ENCODE measurements around the gene TMEM131. TPM values are rescaled to one million over a fixed set of nuclear protein-coding genes. Genes with fewer than 3 reads are reported as not detected.
A peak's percentile ranks its signal among the peaks of the same experiment; 100 is the strongest.

The TMEM131 gene
- total RNA-seq, 2 donors from 2014 or later = 39.0 to 43.0 TPM

- 92% methylated on average over 3 of the region's 3 CpGs; no CpG with 5 or more reads in 1 of the 2 experiments for WGBS, 2 experiments (ENCODE audit: insufficient coverage in 1 of 2, insufficient read length in 1 of 2)
- Mint-ChIP-seq H3K4me1 (peaks cover 37% of the 10 kb centered on the region), H3K27me3 (ENCODE audit: insufficient read depth) (no peaks in the 10 kb centered on the region), H3K4me3 (no peak overlapping the region), H3K27ac (no peak overlapping the region), H3K36me3 (ENCODE audit: low read depth) (no peaks in the 10 kb centered on the region), H3K9me3 (no peaks in the 10 kb centered on the region)
- no peaks in the 10 kb centered on the region for H3K36me3 ChIP-seq (ENCODE audit: control insufficient read depth, insufficient read depth, low read length)
- no peak overlapping the region for H3K4me3 ChIP-seq (ENCODE audit: low read length)
- H3K27me3 ChIP-seq (ENCODE audit: control insufficient read depth, insufficient read depth, low read length, poor library complexity, severe bottlenecking) = no peaks in the 10 kb centered on the region
- no peak for TF ChIP-seq CTCF (conservative IDR thresholded peaks at IDR 0.05)
- H3K27ac ChIP-seq (ENCODE audit: low read depth, low read length) = no peak overlapping the region
- no peak for DNase-seq
- H3K9me3 ChIP-seq (ENCODE audit: control insufficient read depth, low read length) = no peaks in the 10 kb centered on the region
- no peak overlapping the region for H3K9ac ChIP-seq (ENCODE audit: extremely low read depth, low read length, poor library complexity, severe bottlenecking)
- peaks cover 6% of the 10 kb centered on the region for H3K4me1 ChIP-seq (ENCODE audit: control insufficient read depth, insufficient read depth, low read length)
Observed at GRCh38 chr2:97718942-97719341, 276.8 kb downstream of the TMEM131 start.

- H3K9me3 Mint-ChIP-seq = no peaks in the 10 kb centered on the region
- no peak for TF ChIP-seq CTCF (conservative IDR thresholded peaks at IDR 0.05)
- no peak overlapping the region for H3K9ac ChIP-seq (ENCODE audit: extremely low read depth, low read length, poor library complexity, severe bottlenecking)
- H3K4me3 ChIP-seq (ENCODE audit: low read length) = no peak overlapping the region
- peaks cover 42% of the 10 kb centered on the region for H3K4me1 Mint-ChIP-seq
- no peaks in the 10 kb centered on the region for H3K36me3 Mint-ChIP-seq (ENCODE audit: low read depth)
- H3K4me1 ChIP-seq (ENCODE audit: control insufficient read depth, insufficient read depth, low read length) = peaks cover 6% of the 10 kb centered on the region
- peak overlapping the region; percentile 68 for H3K27ac Mint-ChIP-seq
- no peak for DNase-seq
- H3K9me3 ChIP-seq (ENCODE audit: control insufficient read depth, low read length) = no peaks in the 10 kb centered on the region
- no peak overlapping the region for H3K4me3 Mint-ChIP-seq
- no peaks in the 10 kb centered on the region for H3K36me3 ChIP-seq (ENCODE audit: control insufficient read depth, insufficient read depth, low read length)
- no peaks in the 10 kb centered on the region for H3K27me3 Mint-ChIP-seq (ENCODE audit: insufficient read depth)
- WGBS, 2 experiments (ENCODE audit: insufficient coverage in 1 of 2, insufficient read length in 1 of 2) = 87 to 92% methylated on average over 11 to 21 of the region's 21 CpGs
- H3K27me3 ChIP-seq (ENCODE audit: control insufficient read depth, insufficient read depth, low read length, poor library complexity, severe bottlenecking) = no peaks in the 10 kb centered on the region
- H3K27ac ChIP-seq (ENCODE audit: low read depth, low read length) = no peak overlapping the region
Observed at GRCh38 chr2:97718051-97718882, 277.5 kb downstream of the TMEM131 start.

- H3K27me3 ChIP-seq (ENCODE audit: control insufficient read depth, insufficient read depth, low read length, poor library complexity, severe bottlenecking) = no peaks in the 10 kb centered on the region
- no peaks in the 10 kb centered on the region for H3K9me3 Mint-ChIP-seq
- no peaks in the 10 kb centered on the region for H3K36me3 Mint-ChIP-seq (ENCODE audit: low read depth)
- TF ChIP-seq CTCF (conservative IDR thresholded peaks at IDR 0.05) = no peak
- H3K27ac Mint-ChIP-seq = peak overlapping the region; percentile 68
- no peak overlapping the region for H3K4me3 Mint-ChIP-seq
- no peaks in the 10 kb centered on the region for H3K9me3 ChIP-seq (ENCODE audit: control insufficient read depth, low read length)
- H3K27ac ChIP-seq (ENCODE audit: low read depth, low read length) = no peak overlapping the region
- 89 to 100% methylated on average over 3 of the region's 3 CpGs for WGBS, 2 experiments (ENCODE audit: insufficient coverage in 1 of 2, insufficient read length in 1 of 2)
- H3K36me3 ChIP-seq (ENCODE audit: control insufficient read depth, insufficient read depth, low read length) = no peaks in the 10 kb centered on the region
- H3K9ac ChIP-seq (ENCODE audit: extremely low read depth, low read length, poor library complexity, severe bottlenecking) = no peak overlapping the region
- peaks cover 43% of the 10 kb centered on the region for H3K4me1 Mint-ChIP-seq
- no peak overlapping the region for H3K4me3 ChIP-seq (ENCODE audit: low read length)
- peaks cover 10% of the 10 kb centered on the region for H3K4me1 ChIP-seq (ENCODE audit: control insufficient read depth, insufficient read depth, low read length)
- no peak for DNase-seq
- no peaks in the 10 kb centered on the region for H3K27me3 Mint-ChIP-seq (ENCODE audit: insufficient read depth)
Observed at GRCh38 chr2:97717613-97717995, 278.1 kb downstream of the TMEM131 start.

Measured in endodermal cell (in vitro differentiated cells).